Measurements from ENCODE around the gene FTCD. TPM values are rescaled to one million over a fixed set of nuclear protein-coding genes. Genes with fewer than 3 reads are reported as not detected.

The FTCD gene
- total RNA-seq, 1 donor: 0.36 TPM

DNA sequence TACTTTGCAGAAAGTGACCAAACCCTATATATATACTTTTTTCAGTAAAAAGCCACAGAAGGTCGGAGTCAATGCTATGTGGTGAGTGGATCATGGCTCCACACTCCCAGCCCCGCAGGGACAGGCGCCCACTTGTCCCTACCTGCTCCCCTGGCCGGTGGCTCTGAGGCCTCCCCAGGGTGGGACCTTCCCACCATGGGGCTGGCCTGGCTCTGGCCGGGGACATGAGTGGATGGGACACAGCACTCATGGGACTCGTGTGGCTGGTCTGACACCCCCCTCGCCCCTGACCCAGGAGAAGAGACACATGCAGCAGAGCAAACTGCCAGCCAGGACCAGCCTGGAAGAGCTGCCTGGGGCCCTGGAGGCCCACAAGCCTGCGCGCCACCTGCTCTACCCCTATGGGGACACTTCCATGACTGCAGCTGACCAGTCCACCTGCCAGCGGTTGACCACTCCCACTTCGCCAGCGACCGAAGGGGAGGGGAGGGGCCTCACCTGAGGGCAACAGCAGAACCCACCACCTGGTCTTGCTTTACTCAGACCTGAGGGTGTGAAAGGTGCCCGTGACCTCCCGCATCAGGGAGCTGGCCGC lies 26.7 kb upstream of the FTCD start:
- Histone ChIP-seq H3K27ac (ENCODE audit: low read depth, low read length) (no peak overlapping the region), H3K4me2 (ENCODE audit: insufficient read depth, low read length) (no peak overlapping the region), H4K20me1 (ENCODE audit: insufficient read depth, low read length) (no peaks in the 10 kb centered on the region), H3K4me1 (ENCODE audit: insufficient read depth, low read length) (peaks cover 3% of the 10 kb centered on the region), H3K36me3 (ENCODE audit: insufficient read depth, low read length) (no peaks in the 10 kb centered on the region), H3K9me3 (ENCODE audit: low read depth, low read length) (no peaks in the 10 kb centered on the region), H3K27me3 (ENCODE audit: insufficient read depth, low read length) (no peaks in the 10 kb centered on the region), H3K4me3 (ENCODE audit: insufficient read depth, low read length) (no peak overlapping the region), H3K79me2 (ENCODE audit: insufficient read depth, low read length) (no peaks in the 10 kb centered on the region), H2AFZ (ENCODE audit: low read length) (no peak overlapping the region)
- DNase-seq (ENCODE audit: insufficient read length, low spot score, missing footprints): no peak
- TF ChIP-seq, protein P1, sequence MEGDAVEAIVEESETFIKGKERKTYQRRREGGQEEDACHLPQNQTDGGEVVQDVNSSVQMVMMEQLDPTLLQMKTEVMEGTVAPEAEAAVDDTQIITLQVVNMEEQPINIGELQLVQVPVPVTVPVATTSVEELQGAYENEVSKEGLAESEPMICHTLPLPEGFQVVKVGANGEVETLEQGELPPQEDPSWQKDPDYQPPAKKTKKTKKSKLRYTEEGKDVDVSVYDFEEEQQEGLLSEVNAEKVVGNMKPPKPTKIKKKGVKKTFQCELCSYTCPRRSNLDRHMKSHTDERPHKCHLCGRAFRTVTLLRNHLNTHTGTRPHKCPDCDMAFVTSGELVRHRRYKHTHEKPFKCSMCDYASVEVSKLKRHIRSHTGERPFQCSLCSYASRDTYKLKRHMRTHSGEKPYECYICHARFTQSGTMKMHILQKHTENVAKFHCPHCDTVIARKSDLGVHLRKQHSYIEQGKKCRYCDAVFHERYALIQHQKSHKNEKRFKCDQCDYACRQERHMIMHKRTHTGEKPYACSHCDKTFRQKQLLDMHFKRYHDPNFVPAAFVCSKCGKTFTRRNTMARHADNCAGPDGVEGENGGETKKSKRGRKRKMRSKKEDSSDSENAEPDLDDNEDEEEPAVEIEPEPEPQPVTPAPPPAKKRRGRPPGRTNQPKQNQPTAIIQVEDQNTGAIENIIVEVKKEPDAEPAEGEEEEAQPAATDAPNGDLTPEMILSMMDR (IDR thresholded peaks at IDR 0.05; ENCODE audit: extremely low read depth, low read depth, low read length): no peak

DNA sequence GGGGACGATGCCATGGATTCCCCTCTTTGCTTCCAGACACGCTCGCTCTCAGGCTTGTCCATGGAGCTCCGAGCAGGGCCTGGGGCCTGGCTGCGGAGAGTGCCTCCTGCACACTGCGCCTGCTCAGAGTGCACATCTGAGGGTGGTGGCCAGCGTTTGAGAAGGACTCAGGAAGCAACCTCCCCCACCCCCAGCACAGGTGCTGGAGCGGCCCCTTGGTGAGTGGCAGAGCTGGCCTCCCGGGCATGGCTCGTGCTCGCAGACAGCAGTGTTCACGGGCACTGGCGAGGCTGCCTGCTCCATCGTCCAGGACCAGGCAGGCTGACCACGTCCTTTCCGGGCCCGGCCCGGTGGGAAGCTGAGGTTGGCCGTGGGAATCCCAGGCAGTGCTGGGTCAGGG lies 26.1 kb upstream of the FTCD start:
- no peak overlapping the region for H3K4me3 ChIP-seq (ENCODE audit: insufficient read depth, low read length)
- no peak overlapping the region for H2AFZ ChIP-seq (ENCODE audit: low read length)
- H3K4me1 ChIP-seq (ENCODE audit: insufficient read depth, low read length): peaks cover 3% of the 10 kb centered on the region
- no peaks in the 10 kb centered on the region for H3K9me3 ChIP-seq (ENCODE audit: low read depth, low read length)
- no peak overlapping the region for H3K27ac ChIP-seq (ENCODE audit: low read depth, low read length)
- TF ChIP-seq, protein P1 (IDR thresholded peaks at IDR 0.05; ENCODE audit: extremely low read depth, low read depth, low read length): no peak
- no peaks in the 10 kb centered on the region for H4K20me1 ChIP-seq (ENCODE audit: insufficient read depth, low read length)
- H3K36me3 ChIP-seq (ENCODE audit: insufficient read depth, low read length): no peaks in the 10 kb centered on the region
- no peak overlapping the region for H3K4me2 ChIP-seq (ENCODE audit: insufficient read depth, low read length)
- no peak for DNase-seq (ENCODE audit: insufficient read length, low spot score, missing footprints)
- no peaks in the 10 kb centered on the region for H3K27me3 ChIP-seq (ENCODE audit: insufficient read depth, low read length)
- H3K79me2 ChIP-seq (ENCODE audit: insufficient read depth, low read length): no peaks in the 10 kb centered on the region

DNA sequence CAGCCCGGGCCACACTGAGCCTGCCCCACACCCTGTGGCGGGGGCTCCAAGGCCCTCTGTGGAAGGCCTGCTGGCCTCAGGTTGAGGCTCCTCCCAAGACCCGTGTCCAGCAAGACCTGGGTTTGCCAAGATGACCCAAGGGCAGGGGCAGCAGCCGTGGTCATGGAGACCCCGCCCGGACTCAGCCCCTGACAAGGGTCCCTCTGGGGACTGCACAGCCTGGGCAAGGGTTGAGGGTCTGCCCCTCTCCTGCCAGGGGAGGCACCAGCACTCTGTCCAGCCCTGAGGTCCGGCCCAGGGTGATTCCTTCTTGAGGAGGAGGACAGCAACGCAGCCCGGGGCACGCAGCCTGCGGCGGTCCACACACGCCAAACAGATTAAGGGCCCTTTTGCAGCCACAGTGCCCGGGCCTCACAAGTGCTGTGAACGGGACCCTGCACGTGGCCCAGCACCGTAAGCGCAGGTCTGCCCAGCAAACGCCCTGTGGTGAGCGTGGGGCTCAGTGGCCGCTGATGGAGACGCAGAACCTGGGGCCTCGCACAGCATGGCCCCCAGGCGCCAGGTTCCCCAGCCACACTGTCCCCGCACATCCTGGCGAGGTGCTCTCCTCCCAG lies 25.5 kb upstream of the FTCD start:
- H3K27ac ChIP-seq (ENCODE audit: low read depth, low read length): no peak overlapping the region
- H3K4me1 ChIP-seq (ENCODE audit: insufficient read depth, low read length): peaks cover 3% of the 10 kb centered on the region
- H3K4me2 ChIP-seq (ENCODE audit: insufficient read depth, low read length): no peak overlapping the region
- no peak for DNase-seq (ENCODE audit: insufficient read length, low spot score, missing footprints)
- TF ChIP-seq, protein P1 (IDR thresholded peaks at IDR 0.05; ENCODE audit: extremely low read depth, low read depth, low read length): no peak
- H4K20me1 ChIP-seq (ENCODE audit: insufficient read depth, low read length): no peaks in the 10 kb centered on the region
- H3K79me2 ChIP-seq (ENCODE audit: insufficient read depth, low read length): no peaks in the 10 kb centered on the region
- no peak overlapping the region for H3K4me3 ChIP-seq (ENCODE audit: insufficient read depth, low read length)
- no peaks in the 10 kb centered on the region for H3K36me3 ChIP-seq (ENCODE audit: insufficient read depth, low read length)
- no peaks in the 10 kb centered on the region for H3K27me3 ChIP-seq (ENCODE audit: insufficient read depth, low read length)
- H3K9me3 ChIP-seq (ENCODE audit: low read depth, low read length): no peaks in the 10 kb centered on the region
- H2AFZ ChIP-seq (ENCODE audit: low read length): no peak overlapping the region

DNA sequence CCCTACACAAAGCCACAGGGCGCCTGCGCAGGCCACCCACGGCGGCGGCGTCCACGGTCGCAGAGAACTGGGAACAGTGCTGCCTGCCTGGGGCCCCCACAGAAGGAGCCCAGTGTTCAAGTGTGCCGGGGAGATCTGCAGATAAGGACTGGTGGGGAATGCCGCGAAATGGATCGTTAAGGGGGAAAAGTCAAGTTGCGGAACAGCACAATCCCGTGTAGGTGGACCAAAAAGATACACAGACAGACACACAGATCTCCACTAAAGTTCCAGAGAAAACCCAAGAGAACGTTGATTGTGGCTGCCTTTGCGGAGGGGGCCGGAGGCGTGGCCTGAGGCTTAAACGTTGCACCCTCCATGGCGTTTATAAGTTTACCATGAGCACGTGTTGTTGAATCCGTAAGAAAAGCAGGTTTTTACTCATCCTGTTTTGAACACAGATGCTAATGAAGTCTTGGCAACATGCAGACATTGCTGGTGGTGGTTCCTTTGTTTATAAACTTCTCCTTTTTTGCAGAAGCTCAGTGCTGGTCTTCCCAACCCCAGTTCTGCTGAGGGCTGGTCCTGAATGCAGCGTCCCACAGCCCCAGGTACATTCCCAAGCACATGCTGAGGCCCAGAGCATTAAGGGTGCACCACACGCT lies 24.8 kb upstream of the FTCD start:
- H3K27ac ChIP-seq (ENCODE audit: low read depth, low read length): no peak overlapping the region
- no peaks in the 10 kb centered on the region for H3K79me2 ChIP-seq (ENCODE audit: insufficient read depth, low read length)
- H4K20me1 ChIP-seq (ENCODE audit: insufficient read depth, low read length): no peaks in the 10 kb centered on the region
- no peak overlapping the region for H3K4me2 ChIP-seq (ENCODE audit: insufficient read depth, low read length)
- TF ChIP-seq, protein P1 (IDR thresholded peaks at IDR 0.05; ENCODE audit: extremely low read depth, low read depth, low read length): no peak
- H3K9me3 ChIP-seq (ENCODE audit: low read depth, low read length): no peaks in the 10 kb centered on the region
- no peaks in the 10 kb centered on the region for H3K27me3 ChIP-seq (ENCODE audit: insufficient read depth, low read length)
- H2AFZ ChIP-seq (ENCODE audit: low read length): no peak overlapping the region
- H3K36me3 ChIP-seq (ENCODE audit: insufficient read depth, low read length): no peaks in the 10 kb centered on the region
- peaks cover 3% of the 10 kb centered on the region for H3K4me1 ChIP-seq (ENCODE audit: insufficient read depth, low read length)
- DNase-seq (ENCODE audit: insufficient read length, low spot score, missing footprints): no peak
- H3K4me3 ChIP-seq (ENCODE audit: insufficient read depth, low read length): no peak overlapping the region
